A549 treated with CpdA at 1 μM for 4 hours (cell line): ENCODE data around the gene HEPACAM2. TPM values are rescaled to one million over a fixed set of nuclear protein-coding genes. Genes with fewer than 3 reads are reported as not detected.

ENCODE experiments used
- total RNA-seq: library from RNA; stranded (reverse); fragments of 200-300 nt; extraction: Qiagen RNA extraction; gene quantifications from 5 replicates; pipeline ENCODE4 v1.2.3, GENCODE V29; 2022; ENCODE audit warnings: low read depth

HEPACAM2 gene
- total RNA-seq, result not detected in 5 replicates

GRCh38 chr7:93226310-93226709 is at the start of gene HEPACAM2:
TSS of gene HEPACAM2 (minus strand) at chr7:93226469.

GRCh38 chr7:93231799-93232672 is 5.8 kb upstream of the HEPACAM2 start, which contains the start of gene VPS50:
TSS of gene VPS50 (plus strand) at chr7:93232366. CDS start at chr7:93232468, 102 bp downstream.

GRCh38 chr7:93148144-93148543 is 78.1 kb downstream of the HEPACAM2 start, which contains the start of gene SAMD9L:
TSS of gene SAMD9L (minus strand) at chr7:93148385. CDS start at chr7:93135971, 12,414 bp downstream.

Other genes with a start within 250 kb of the HEPACAM2 start
- gene SAMD9, start 108.5 kb downstream of the HEPACAM2 start, total RNA-seq, result 3.9 to 9.5 TPM (median 6.5 TPM) in 5 replicates
- 0.47 to 1.0 TPM (median 0.75 TPM) in 5 replicates for gene SAMD9L, start 78.1 kb downstream of the HEPACAM2 start, total RNA-seq
- gene VPS50, start 5.9 kb upstream of the HEPACAM2 start, total RNA-seq, result 5.6 to 10.8 TPM (median 6.6 TPM) in 5 replicates